WTC11 (cell line): Measurements from ENCODE around the gene TIE1. TPM values are rescaled to one million over a fixed set of nuclear protein-coding genes. Genes with fewer than 3 reads are reported as not detected.

Experiments
- ATAC-seq: fragments of 200-7000 bp; cut with Tn5 transposase; 2 replicates; pipeline ENCODE4 v1.10.0; 2021; ENCODE audit warnings: mild to moderate bottlenecking, moderate library complexity
- CTCF ChIA-PET: fragments of 300-600 bp; sonication (Branson Sonifier 250); formaldehyde crosslinking; loops from one replicate; lab custom pipeline; 2021; ENCODE audit warnings: antibody characterized with exemption; lab: Charles Lee
- POLR2A ChIA-PET: fragments of 350-600 bp; sonication (Branson Sonifier 250); formaldehyde crosslinking; loops from one replicate; lab custom pipeline; 2021; ENCODE audit warnings: antibody characterized with exemption; lab: Charles Lee
- DNase-seq: peaks from one replicate; pipeline ENCODE4 v3.0.0; 2021; ENCODE audit warnings: low spot score
- H3K27ac Mint-ChIP-seq: 2 replicates; pipeline ENCODE4 v1.8.0; 2021; ENCODE audit warnings: mixed read lengths
- H3K27me3 Mint-ChIP-seq: 2 replicates; pipeline ENCODE4 v1.8.0; 2021; ENCODE audit warnings: low read depth, mild to moderate bottlenecking, moderate library complexity, mixed read lengths
- H3K36me3 Mint-ChIP-seq: 2 replicates; pipeline ENCODE4 v1.8.0; 2021; ENCODE audit warnings: mixed read lengths
- H3K4me1 Mint-ChIP-seq: 2 replicates; pipeline ENCODE4 v1.8.0; 2022; ENCODE audit warnings: mixed read lengths
- H3K4me3 Mint-ChIP-seq: 2 replicates; pipeline ENCODE4 v1.8.0; 2021; ENCODE audit warnings: mild to moderate bottlenecking, moderate library complexity, mixed read lengths
- H3K9me3 Mint-ChIP-seq: 2 replicates; pipeline ENCODE4 v1.8.0; 2021; ENCODE audit warnings: mixed read lengths
- CDX4 ChIP-seq: fragments of 250-450 bp; sonication (Bioruptor Pico); IDR thresholded peaks from 2 replicates; pipeline ENCODE4 v1.9.0; 2021; ENCODE audit warnings: moderate library complexity, mild to moderate bottlenecking, inconsistent platforms, borderline replicate concordance
- E2F5 ChIP-seq: sonication (generic); formaldehyde crosslinking; IDR thresholded peaks from 2 replicates; pipeline ENCODE4 v1.8.1; 2022; ENCODE audit warnings: mild to moderate bottlenecking, moderate library complexity, missing genetic modification reagents
- EMX1 ChIP-seq: fragments of 250-450 bp; sonication (Bioruptor Pico); IDR thresholded peaks from 2 replicates; pipeline ENCODE4 v1.8.0; 2021; ENCODE audit warnings: mild to moderate bottlenecking
- ERG ChIP-seq: fragments of 250-450 bp; sonication (Bioruptor Pico); IDR thresholded peaks from 2 replicates; pipeline ENCODE4 v1.8.0; 2021; ENCODE audit warnings: mild to moderate bottlenecking
- FOXJ3 ChIP-seq: sonication (generic); formaldehyde crosslinking; IDR thresholded peaks from 2 replicates; pipeline ENCODE4 v1.9.0; 2021; ENCODE audit warnings: missing genetic modification reagents, mild to moderate bottlenecking, borderline replicate concordance
- FOXP1 ChIP-seq: sonication (generic); formaldehyde crosslinking; IDR thresholded peaks from 2 replicates; pipeline ENCODE4 v1.8.0; 2022; ENCODE audit warnings: missing genetic modification reagents, mild to moderate bottlenecking, moderate library complexity, borderline replicate concordance
- GABPB1 ChIP-seq: sonication (generic); formaldehyde crosslinking; IDR thresholded peaks from 2 replicates; pipeline ENCODE4 v1.8.1; 2023; ENCODE audit warnings: mild to moderate bottlenecking, missing genetic modification reagents
- HMGA2 ChIP-seq: fragments of 250-450 bp; sonication (Bioruptor Pico); IDR thresholded peaks from 2 replicates; pipeline ENCODE4 v1.4.0; 2021; ENCODE audit warnings: mild to moderate bottlenecking, moderate library complexity
- JAZF1 ChIP-seq: fragments of 250-450 bp; sonication (Bioruptor Pico); IDR thresholded peaks from 2 replicates; pipeline ENCODE4 v1.9.0; 2021; ENCODE audit warnings: moderate library complexity, mild to moderate bottlenecking, inconsistent platforms
- JUN ChIP-seq: sonication (generic); formaldehyde crosslinking; IDR thresholded peaks from 2 replicates; pipeline ENCODE4 v1.8.0; 2023; ENCODE audit warnings: mild to moderate bottlenecking, missing genetic modification reagents
- KAT7 ChIP-seq: sonication (generic); formaldehyde crosslinking; IDR thresholded peaks from 2 replicates; pipeline ENCODE4 v1.8.1; 2023; ENCODE audit warnings: missing genetic modification reagents, mild to moderate bottlenecking, borderline replicate concordance
- MAX ChIP-seq: sonication (generic); formaldehyde crosslinking; IDR thresholded peaks from 2 replicates; pipeline ENCODE4 v1.8.0; 2022; ENCODE audit warnings: mild to moderate bottlenecking, missing genetic modification reagents
- MLX ChIP-seq: sonication (generic); formaldehyde crosslinking; IDR thresholded peaks from 2 replicates; pipeline ENCODE4 v1.8.1; 2023; ENCODE audit warnings: mild to moderate bottlenecking, missing genetic modification reagents, moderate library complexity
- MYBL2 ChIP-seq: sonication (generic); formaldehyde crosslinking; IDR thresholded peaks from 2 replicates; pipeline ENCODE4 v1.8.1; 2023; ENCODE audit warnings: mild to moderate bottlenecking, moderate library complexity, missing genetic modification reagents
- NR1H2 ChIP-seq: sonication (generic); formaldehyde crosslinking; IDR thresholded peaks from 2 replicates; pipeline ENCODE4 v1.9.0; 2021; ENCODE audit warnings: mild to moderate bottlenecking, moderate library complexity, missing genetic modification reagents
- RELA ChIP-seq: sonication (generic); formaldehyde crosslinking; IDR thresholded peaks from 2 replicates; pipeline ENCODE4 v1.8.1; 2022; ENCODE audit warnings: missing genetic modification reagents, mild to moderate bottlenecking, borderline replicate concordance
- RORB ChIP-seq: fragments of 250-450 bp; sonication (Bioruptor Pico); IDR thresholded peaks from 2 replicates; pipeline ENCODE4 v1.9.0; 2021; ENCODE audit warnings: mild to moderate bottlenecking
- STAT6 ChIP-seq: sonication (generic); formaldehyde crosslinking; conservative IDR thresholded peaks from 2 replicates; pipeline ENCODE4 v1.8.1; 2023; ENCODE audit warnings: mild to moderate bottlenecking, low read depth, missing genetic modification reagents, moderate library complexity
- TEAD4 ChIP-seq: sonication (generic); formaldehyde crosslinking; IDR thresholded peaks from 2 replicates; pipeline ENCODE4 v1.8.0; 2022; ENCODE audit warnings: mild to moderate bottlenecking, missing genetic modification reagents
- USF1 ChIP-seq: sonication (generic); formaldehyde crosslinking; IDR thresholded peaks from 2 replicates; pipeline ENCODE4 v1.8.0; 2022; ENCODE audit warnings: mild to moderate bottlenecking, missing genetic modification reagents
- USF2 ChIP-seq: sonication (generic); formaldehyde crosslinking; IDR thresholded peaks from 2 replicates; pipeline ENCODE4 v1.8.1; 2023; ENCODE audit warnings: mild to moderate bottlenecking, missing genetic modification reagents, moderate library complexity
- ZBTB43 ChIP-seq: sonication (generic); formaldehyde crosslinking; IDR thresholded peaks from 2 replicates; pipeline ENCODE4 v1.8.1; 2023; ENCODE audit warnings: mild to moderate bottlenecking, missing genetic modification reagents
- ZNF423 ChIP-seq: fragments of 250-450 bp; sonication (Bioruptor Pico); IDR thresholded peaks from 2 replicates; pipeline ENCODE4 v2.1.2; 2022; ENCODE audit warnings: mild to moderate bottlenecking, moderate library complexity
- total RNA-seq: library from RNA; stranded (reverse); gene quantifications from 3 replicates; pipeline ENCODE4 v1.2.3, GENCODE V29; 2021

TIE1 gene
- total RNA-seq, 1 experiment from 2014 or later, result 2.5 TPM

- no peak for TF ChIP-seq STAT6
Observed at GRCh38 chr1:43293176-43293575, 7.6 kb upstream of the TIE1 start (continued).

- no peak for ATAC-seq
- Mint-ChIP-seq H3K27me3 (no peaks in the 10 kb centered on the region), H3K4me3 (no peak overlapping the region), H3K9me3 (no peaks in the 10 kb centered on the region), H3K36me3 (no peaks in the 10 kb centered on the region), H3K27ac (no peak overlapping the region), H3K4me1 (peaks cover 34% of the 10 kb centered on the region)
- ChIA-PET CTCF (interaction anchor here (0.6 to 2.4 kb wide), 4 partner anchors 9 to 754 kb away, joined by 4 to 15 read pairs (median 9); partner anchors contain the start of genes C1orf210 and CDC20), POLR2A (interaction anchor here (1.1 kb wide), 1 partner anchor 54 kb away, joined by 3 read pairs; no protein-coding TSS in a partner anchor)
- DNase-seq, result no peak
- TF ChIP-seq MLX (CRISPR knock-in tag) (no peak), ERG (CRISPR knock-in tag) (no peak), ZBTB43 (CRISPR knock-in tag) (no peak), TEAD4 (CRISPR knock-in tag) (no peak), JAZF1 (no peak), MYBL2 (CRISPR knock-in tag) (no peak), FOXJ3 (no peak), USF1 (CRISPR knock-in tag) (no peak), EMX1 (CRISPR knock-in tag) (no peak), ZNF423 (no peak), MAX (no peak), KAT7 (CRISPR knock-in tag) (no peak)
- TF ChIP-seq, all 79 proteins: peak for 0
Observed at GRCh38 chr1:43293896-43294760, 6.7 kb upstream of the TIE1 start.

GRCh38 chr1:43294761-43295160 lies 6.0 kb upstream of the TIE1 start:
- Mint-ChIP-seq H3K4me3 (no peak overlapping the region), H3K9me3 (no peaks in the 10 kb centered on the region), H3K27ac (0 out of 2 replicates have a peak overlapping the region, but pooled peaks have one; percentile 36), H3K27me3 (no peaks in the 10 kb centered on the region), H3K4me1 (peaks cover 40% of the 10 kb centered on the region), H3K36me3 (no peaks in the 10 kb centered on the region)
- ATAC-seq (no peak), DNase-seq (no peak)
- ChIA-PET POLR2A (interaction anchor here (1.1 to 1.2 kb wide), 2 partner anchors 54 to 64 kb away, joined by 3 to 4 read pairs; partner anchors contain the start of gene CDC20), CTCF (interaction anchor here (0.6 to 2.4 kb wide), 6 partner anchors 9 to 753 kb away, joined by 3 to 15 read pairs (median 5); partner anchors contain the start of genes C1orf210 and CDC20)
- TF ChIP-seq HMGA2, result no peak
- no peak for TF ChIP-seq CDX4 (CRISPR knock-in tag)
- no peak for TF ChIP-seq USF2 (CRISPR knock-in tag)
- no peak for TF ChIP-seq GABPB1 (CRISPR knock-in tag)
- no peak for TF ChIP-seq RORB (CRISPR knock-in tag)
- no peak for TF ChIP-seq NR1H2 (CRISPR knock-in tag)
- TF ChIP-seq JUN, result no peak
- TF ChIP-seq E2F5 (CRISPR knock-in tag), result no peak
- TF ChIP-seq RELA, result no peak
- TF ChIP-seq TEAD4 (CRISPR knock-in tag), result no peak
- no peak for TF ChIP-seq FOXP1 (CRISPR knock-in tag)
